Activated naive CD4-positive, alpha-beta T cell treated with anti-CD3 and anti-CD28 coated beads, Interleukin-2, amount 50 U/mL, for 72 hours (primary cell): ENCODE measurements around the gene DIP2C. TPM values are rescaled to one million over a fixed set of nuclear protein-coding genes. Genes with fewer than 3 reads are reported as not detected.

Experiments
- ATAC-seq, 2 donors: fragments of 150-1000 bp; cut with Tn5 transposase; 2 replicates each; pipeline ENCODE4 v1.10.0; 2021; ENCODE audit warnings: mild to moderate bottlenecking in 2 of 2, moderate library complexity in 2 of 2
- DNase-seq, 2 donors: peaks; one replicate each; pipeline ENCODE4 v3.0.0; 2021 to 2022; ENCODE audit warnings: low spot score in 2 of 2
- H3K27ac Mint-ChIP-seq, 2 donors: one replicate each; pipeline ENCODE4 v1.8.0; 2022; ENCODE audit warnings: mild to moderate bottlenecking in 2 of 2, mixed read lengths in 2 of 2
- H3K36me3 Mint-ChIP-seq, 2 donors: one replicate each; pipeline ENCODE4 v1.8.0; 2022; ENCODE audit warnings: mixed read lengths in 2 of 2
- H3K9me3 Mint-ChIP-seq, 2 donors: one replicate each; pipeline ENCODE4 v1.8.0; 2022; ENCODE audit warnings: mixed read lengths in 2 of 2
- total RNA-seq, 2 donors: library from RNA; stranded (reverse); gene quantifications; one replicate each; pipeline ENCODE4 v1.2.3, GENCODE V29; 2022

The DIP2C gene, protein sequence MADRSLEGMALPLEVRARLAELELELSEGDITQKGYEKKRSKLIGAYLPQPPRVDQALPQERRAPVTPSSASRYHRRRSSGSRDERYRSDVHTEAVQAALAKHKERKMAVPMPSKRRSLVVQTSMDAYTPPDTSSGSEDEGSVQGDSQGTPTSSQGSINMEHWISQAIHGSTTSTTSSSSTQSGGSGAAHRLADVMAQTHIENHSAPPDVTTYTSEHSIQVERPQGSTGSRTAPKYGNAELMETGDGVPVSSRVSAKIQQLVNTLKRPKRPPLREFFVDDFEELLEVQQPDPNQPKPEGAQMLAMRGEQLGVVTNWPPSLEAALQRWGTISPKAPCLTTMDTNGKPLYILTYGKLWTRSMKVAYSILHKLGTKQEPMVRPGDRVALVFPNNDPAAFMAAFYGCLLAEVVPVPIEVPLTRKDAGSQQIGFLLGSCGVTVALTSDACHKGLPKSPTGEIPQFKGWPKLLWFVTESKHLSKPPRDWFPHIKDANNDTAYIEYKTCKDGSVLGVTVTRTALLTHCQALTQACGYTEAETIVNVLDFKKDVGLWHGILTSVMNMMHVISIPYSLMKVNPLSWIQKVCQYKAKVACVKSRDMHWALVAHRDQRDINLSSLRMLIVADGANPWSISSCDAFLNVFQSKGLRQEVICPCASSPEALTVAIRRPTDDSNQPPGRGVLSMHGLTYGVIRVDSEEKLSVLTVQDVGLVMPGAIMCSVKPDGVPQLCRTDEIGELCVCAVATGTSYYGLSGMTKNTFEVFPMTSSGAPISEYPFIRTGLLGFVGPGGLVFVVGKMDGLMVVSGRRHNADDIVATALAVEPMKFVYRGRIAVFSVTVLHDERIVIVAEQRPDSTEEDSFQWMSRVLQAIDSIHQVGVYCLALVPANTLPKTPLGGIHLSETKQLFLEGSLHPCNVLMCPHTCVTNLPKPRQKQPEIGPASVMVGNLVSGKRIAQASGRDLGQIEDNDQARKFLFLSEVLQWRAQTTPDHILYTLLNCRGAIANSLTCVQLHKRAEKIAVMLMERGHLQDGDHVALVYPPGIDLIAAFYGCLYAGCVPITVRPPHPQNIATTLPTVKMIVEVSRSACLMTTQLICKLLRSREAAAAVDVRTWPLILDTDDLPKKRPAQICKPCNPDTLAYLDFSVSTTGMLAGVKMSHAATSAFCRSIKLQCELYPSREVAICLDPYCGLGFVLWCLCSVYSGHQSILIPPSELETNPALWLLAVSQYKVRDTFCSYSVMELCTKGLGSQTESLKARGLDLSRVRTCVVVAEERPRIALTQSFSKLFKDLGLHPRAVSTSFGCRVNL (N-terminal part only)
- 1 to 10 TPM in 1 of 2 donors, under 1 TPM in 1; 0.55 to 1.7 TPM for total RNA-seq

DNA sequence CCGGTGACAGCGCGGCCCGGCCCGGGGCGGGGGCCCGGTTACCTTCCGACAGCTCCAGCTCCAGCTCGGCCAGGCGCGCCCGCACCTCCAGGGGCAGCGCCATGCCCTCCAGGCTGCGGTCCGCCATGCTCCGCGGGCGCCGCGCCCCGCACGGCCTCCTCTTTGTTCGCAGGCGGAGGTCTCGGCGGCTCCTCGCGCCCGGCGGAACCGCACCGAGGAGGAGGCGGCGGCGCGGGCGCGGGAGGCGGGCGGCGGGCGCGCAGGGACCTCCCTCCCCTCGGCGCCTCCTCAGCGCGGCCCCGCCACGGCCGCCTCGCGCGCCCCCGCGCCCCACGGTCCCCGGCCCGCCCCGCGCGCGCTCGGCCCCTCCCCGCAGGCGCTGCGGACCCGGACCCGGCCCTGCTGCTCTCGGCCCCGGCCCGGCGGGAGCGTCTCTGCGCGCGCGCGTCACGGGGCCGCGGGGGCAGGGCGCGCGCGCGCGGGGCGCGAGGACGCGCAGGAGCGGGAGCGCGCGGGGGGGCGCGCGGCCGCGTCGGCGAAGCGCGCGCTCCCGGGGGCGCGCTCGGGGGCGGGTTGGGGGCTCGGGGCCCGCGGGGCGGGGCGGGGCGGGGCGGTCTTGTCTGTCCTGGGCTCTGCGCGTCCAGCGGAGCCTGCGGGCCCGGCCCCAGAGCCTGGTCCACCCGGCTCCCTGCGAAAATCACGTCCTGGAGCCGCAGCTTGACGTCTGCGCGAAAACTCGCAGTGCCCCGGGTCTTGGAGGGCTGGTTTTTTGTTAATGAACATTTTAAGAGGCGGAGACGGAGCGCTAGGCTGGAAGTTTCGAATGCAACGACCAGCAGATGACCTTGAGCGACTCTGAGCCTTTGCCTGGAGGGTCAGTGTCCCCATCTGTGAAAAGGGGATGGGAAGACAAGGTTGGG, at the start of gene DIP2C:
DIP2C (minus strand) TSS at position 217 of the 920 bp plus-strand sequence; CDS start at position 127, 90 bp downstream.
- DNase-seq (no peak), ATAC-seq (peak in 1 of 2 donors; percentile 65)
- Mint-ChIP-seq H3K27ac (no peak within 1 kb of the TSS), H3K36me3 (no peaks in the 10 kb centered on the region), H3K9me3 (no peaks in the 10 kb centered on the region)

GRCh38 chr10:734481-734880, 45.0 kb upstream of the DIP2C start:
- Mint-ChIP-seq H3K36me3 (peaks cover 6 to 10% of the 10 kb centered on the region in 2 donors), H3K27ac (no peak overlapping the region)

GRCh38 chr10:733086-733485, 43.6 kb upstream of the DIP2C start:
- DNase-seq (no peak), ATAC-seq (no peak)
- Mint-ChIP-seq H3K36me3 (peaks cover 6 to 10% of the 10 kb centered on the region in 2 donors), H3K9me3 (peaks cover 4 to 11% of the 10 kb centered on the region in 2 donors), H3K27ac (no peak overlapping the region)

More at GRCh38 chr10:734481-734880, 45.0 kb upstream of the DIP2C start:
- H3K9me3 Mint-ChIP-seq: peaks cover 4 to 11% of the 10 kb centered on the region in 2 donors
- DNase-seq (no peak), ATAC-seq (no peak)

GRCh38 chr10:729213-729612, 39.7 kb upstream of the DIP2C start:
- H3K27ac Mint-ChIP-seq: no peak overlapping the region
- H3K9me3 Mint-ChIP-seq: peaks cover 0 to 6% of the 10 kb centered on the region in 2 donors
- ATAC-seq (no peak), DNase-seq (no peak)
- H3K36me3 Mint-ChIP-seq: peaks cover 0 to 3% of the 10 kb centered on the region in 2 donors

GRCh38 chr10:728603-729002, 39.1 kb upstream of the DIP2C start:
- Mint-ChIP-seq H3K9me3 (peaks cover 0 to 3% of the 10 kb centered on the region in 2 donors), H3K27ac (no peak overlapping the region), H3K36me3 (no peaks in the 10 kb centered on the region)
- ATAC-seq: no peak
- DNase-seq: no peak

GRCh38 chr10:727162-727790, 37.8 kb upstream of the DIP2C start:
- H3K9me3 Mint-ChIP-seq: peaks cover 0 to 9% of the 10 kb centered on the region in 2 donors
- no peak overlapping the region for H3K27ac Mint-ChIP-seq
- peaks cover 0 to 8% of the 10 kb centered on the region in 2 donors for H3K36me3 Mint-ChIP-seq
- DNase-seq: no peak
- ATAC-seq: no peak

GRCh38 chr10:725786-726185, 36.3 kb upstream of the DIP2C start:
- Mint-ChIP-seq H3K27ac (no peak overlapping the region), H3K9me3 (peaks cover 0 to 9% of the 10 kb centered on the region in 2 donors), H3K36me3 (peaks cover 0 to 9% of the 10 kb centered on the region in 2 donors)
- no peak for DNase-seq
- no peak for ATAC-seq

DNA sequence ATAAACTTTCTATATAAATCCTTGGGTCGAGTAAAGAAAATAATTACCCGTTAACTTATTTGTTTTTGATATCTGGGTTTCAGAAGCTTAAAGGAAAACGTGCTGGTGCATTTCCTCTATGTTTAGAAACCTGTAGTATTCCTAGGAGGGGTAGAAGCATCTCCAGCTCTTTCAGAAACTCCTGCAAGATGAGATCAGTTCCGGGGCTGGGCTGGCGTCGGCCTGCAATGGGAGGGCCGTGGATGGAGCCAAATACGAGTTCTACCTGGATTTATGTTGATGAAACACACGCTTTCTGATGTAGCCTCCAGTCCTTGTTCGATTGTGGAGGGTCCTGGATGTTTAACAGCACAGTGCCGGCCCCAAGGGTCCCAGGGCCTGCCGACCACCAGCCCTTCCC, 35.8 kb upstream of the DIP2C start:
- ATAC-seq (no peak), DNase-seq (no peak)
- Mint-ChIP-seq H3K36me3 (peaks cover 0 to 9% of the 10 kb centered on the region in 2 donors), H3K9me3 (peaks cover 0 to 9% of the 10 kb centered on the region in 2 donors), H3K27ac (no peak overlapping the region)

- no peak overlapping the region for H3K27ac Mint-ChIP-seq
- peaks cover 0 to 9% of the 10 kb centered on the region in 2 donors for H3K9me3 Mint-ChIP-seq
- peaks cover 0 to 9% of the 10 kb centered on the region in 2 donors for H3K36me3 Mint-ChIP-seq
- ATAC-seq (no peak), DNase-seq (no peak)
These were observed 34.5 kb upstream of the DIP2C start for GRCh38 chr10:723973-724372.

GRCh38 chr10:722281-723060, 33.0 kb upstream of the DIP2C start:
- Mint-ChIP-seq H3K27ac (no peak overlapping the region), H3K9me3 (peaks cover 0 to 9% of the 10 kb centered on the region in 2 donors), H3K36me3 (peaks cover 0 to 9% of the 10 kb centered on the region in 2 donors)
- no peak for ATAC-seq
- no peak for DNase-seq

DNA sequence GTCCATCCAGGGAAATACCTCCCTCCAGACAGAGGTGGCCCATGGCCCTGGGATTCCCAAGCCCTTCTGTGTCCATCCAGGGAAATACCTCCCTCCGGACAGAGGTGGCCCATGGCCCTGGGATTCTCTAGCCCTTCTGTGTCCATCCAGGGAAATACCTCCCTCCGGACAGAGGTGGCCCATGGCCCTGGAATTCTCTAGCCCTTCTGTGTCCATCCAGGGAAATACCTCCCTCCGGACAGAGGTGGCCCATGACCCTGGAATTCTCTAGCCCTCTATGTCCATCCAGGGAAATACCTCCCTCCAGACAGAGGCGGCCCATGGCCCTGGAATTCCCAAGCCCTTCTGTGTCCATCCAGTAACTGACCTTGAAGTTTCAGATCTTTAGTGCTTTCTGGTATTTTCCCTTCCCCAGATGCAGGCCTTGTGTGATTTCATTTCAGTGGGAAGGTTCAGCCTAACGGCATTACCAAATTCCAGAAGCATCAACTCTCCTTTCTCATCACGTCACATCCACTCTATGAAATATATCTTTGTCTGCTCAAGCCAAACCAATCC, 28.8 kb upstream of the DIP2C start:
- DNase-seq (no peak), ATAC-seq (no peak)
- Mint-ChIP-seq H3K27ac (no peak overlapping the region), H3K36me3 (peaks cover 0 to 15% of the 10 kb centered on the region in 2 donors), H3K9me3 (peaks cover 0 to 17% of the 10 kb centered on the region in 2 donors)

DNA sequence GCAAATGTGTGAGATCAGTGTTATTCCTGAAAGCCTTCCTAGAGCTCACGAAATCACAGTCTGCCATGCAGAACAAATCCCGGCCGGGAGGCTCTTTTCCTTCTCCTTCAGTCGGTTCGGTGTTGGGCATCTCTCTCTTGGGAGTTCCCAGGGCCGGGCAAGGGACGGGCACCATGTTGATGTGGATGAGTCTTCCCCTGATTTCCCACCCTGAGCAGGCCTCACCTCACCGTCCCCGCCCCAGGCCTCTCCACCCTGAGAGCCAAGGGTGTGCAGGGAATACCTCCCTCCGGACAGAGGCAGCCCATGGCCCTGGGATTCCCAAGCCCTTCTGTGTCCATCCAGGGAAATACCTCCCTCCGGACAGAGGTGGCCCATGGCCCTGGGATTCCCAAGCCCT, 28.0 kb upstream of the DIP2C start:
- DNase-seq (no peak), ATAC-seq (no peak)
- Mint-ChIP-seq H3K27ac (no peak overlapping the region), H3K36me3 (peaks cover 0 to 9% of the 10 kb centered on the region in 2 donors), H3K9me3 (peaks cover 0 to 10% of the 10 kb centered on the region in 2 donors)

DNA sequence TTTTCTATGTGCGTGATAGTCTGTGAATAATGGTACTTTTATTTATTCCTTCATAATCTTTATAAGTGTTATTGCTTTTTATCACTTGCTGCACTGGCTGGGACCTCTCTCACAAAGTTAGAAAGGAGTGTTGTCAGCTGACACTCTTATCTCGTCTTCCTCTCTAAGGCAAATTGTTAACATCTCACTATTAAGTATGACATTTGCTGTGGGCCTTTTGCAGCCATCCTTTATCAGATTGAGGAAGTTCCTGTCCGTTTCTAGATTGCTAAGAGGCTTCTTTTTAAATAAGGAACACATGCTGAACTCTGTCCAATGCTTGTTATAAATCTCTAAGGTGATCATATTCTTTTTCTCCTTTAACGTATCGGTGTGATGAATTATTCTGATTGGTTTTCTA, 27.4 kb upstream of the DIP2C start:
- Mint-ChIP-seq H3K9me3 (peaks cover 0 to 8% of the 10 kb centered on the region in 2 donors), H3K36me3 (peaks cover 0 to 7% of the 10 kb centered on the region in 2 donors), H3K27ac (no peak overlapping the region)
- no peak for ATAC-seq
- DNase-seq: no peak

- Mint-ChIP-seq H3K9me3 (peaks cover 0 to 8% of the 10 kb centered on the region in 2 donors), H3K27ac (no peak overlapping the region), H3K36me3 (peaks cover 0 to 7% of the 10 kb centered on the region in 2 donors)
- ATAC-seq (no peak), DNase-seq (no peak)
These were observed 24.7 kb upstream of the DIP2C start for GRCh38 chr10:714214-714613.
